Esophagus muscularis mucosa (tissue), 4 donors: ENCODE results near the gene GLE1.

Source experiments
- CTCF ChIP-seq, 3 experiments: fragments of 200-600 bp in 2 of 3; fragments of 450-650 bp in 1 of 3; sonication (generic) in 2 of 3; IDR thresholded peaks; one replicate each; pipeline ENCODE4 v1.5.1; 2017 to 2019; ENCODE audit warnings: antibody characterized with exemption in 3 of 3, mild to moderate bottlenecking in 2 of 3, moderate library complexity in 1 of 3
- EP300 ChIP-seq: sonication (generic); formaldehyde crosslinking; IDR thresholded peaks from one replicate; pipeline ENCODE4 v1.6.1; 2017; ENCODE audit warnings: antibody characterized with exemption
- POLR2AphosphoS5 ChIP-seq, 2 donors: sonication (generic); formaldehyde crosslinking; IDR thresholded peaks; one replicate each; pipeline ENCODE4 v1.6.1; 2017; ENCODE audit warnings: antibody characterized with exemption in 2 of 2

- TF ChIP-seq CTCF (IDR thresholded peaks at IDR 0.05): no peak
- TF ChIP-seq POLR2AphosphoS5 (IDR thresholded peaks at IDR 0.05): no peak
- TF ChIP-seq EP300: no peak
Measured at GRCh38 chr9:128495296-128495695, 9.2 kb upstream of the GLE1 start.
